OCI-LY1 (cell line): ENCODE results near the gene VWA1.

Experiments
- H2AFZ ChIP-seq: fragments of 200-600 bp; sonication (generic), shearing (Covaris generic); 2 replicates; pipeline ENCODE4 v1.6.0; 2014; ENCODE audit warnings: antibody characterized with exemption, mild to moderate bottlenecking, low read length
- H3F3A ChIP-seq: fragments of 200-600 bp; sonication (generic), shearing (Covaris generic); 2 replicates; pipeline ENCODE4 v1.6.0; 2014; ENCODE audit warnings: mild to moderate bottlenecking, antibody characterized with exemption, low read length, moderate library complexity; ENCODE audit not compliant: insufficient read depth
- H3K27ac ChIP-seq: fragments of 200-600 bp; sonication (generic); 2 replicates; pipeline ENCODE4 v1.5.1; 2014; ENCODE audit warnings: low read length, mixed run types, mild to moderate bottlenecking, low read depth; ENCODE audit not compliant: poor library complexity, severe bottlenecking
- H3K27me3 ChIP-seq: fragments of 200-600 bp; sonication (generic); 2 replicates; pipeline ENCODE4 v1.6.0; 2014; ENCODE audit warnings: antibody characterized with exemption, mild to moderate bottlenecking, low read length, moderate library complexity; ENCODE audit not compliant: insufficient read depth
- H3K36me3 ChIP-seq: fragments of 200-600 bp; sonication (generic); 2 replicates; pipeline ENCODE4 v1.6.1; 2014; ENCODE audit warnings: mild to moderate bottlenecking, antibody characterized with exemption, low read length, moderate library complexity, mixed read lengths; ENCODE audit not compliant: insufficient read depth
- H3K4me1 ChIP-seq: fragments of 200-600 bp; sonication (generic); 2 replicates; pipeline ENCODE4 v1.5.1; 2014; ENCODE audit warnings: mild to moderate bottlenecking, low read length, moderate library complexity; ENCODE audit not compliant: insufficient read depth, severe bottlenecking
- H3K4me2 ChIP-seq: fragments of 200-600 bp; sonication (generic), shearing (Covaris generic); 2 replicates; pipeline ENCODE4 v1.6.1; 2014; ENCODE audit warnings: low read length
- H3K4me3 ChIP-seq: fragments of 200-600 bp; sonication (generic); 2 replicates; pipeline ENCODE4 v1.5.1; 2014; ENCODE audit warnings: low read length, low read depth, mild to moderate bottlenecking, mixed read lengths; ENCODE audit not compliant: poor library complexity, severe bottlenecking
- H3K79me2 ChIP-seq: fragments of 200-600 bp; shearing (Covaris generic); 2 replicates; pipeline ENCODE4 v1.6.1; 2016; ENCODE audit warnings: mixed run types, low read length, mixed read lengths; ENCODE audit not compliant: insufficient read depth
- H3K9ac ChIP-seq: fragments of 200-600 bp; sonication (generic), shearing (Covaris generic); 2 replicates; pipeline ENCODE4 v1.6.1; 2014; ENCODE audit warnings: mild to moderate bottlenecking, low read length, mixed read lengths
- H3K9me2 ChIP-seq: fragments of 200-600 bp; sonication (generic), shearing (Covaris generic); 2 replicates; pipeline ENCODE4 v1.6.1; 2014; ENCODE audit warnings: low read depth, mild to moderate bottlenecking, low read length, mixed read lengths
- H3K9me3 ChIP-seq: fragments of 200-600 bp; shearing (Covaris generic); 2 replicates; pipeline ENCODE4 v1.6.1; 2014; ENCODE audit warnings: low read length, mixed read lengths
- H4K20me1 ChIP-seq: fragments of 200-600 bp; sonication (generic), shearing (Covaris generic); 2 replicates; pipeline ENCODE4 v1.6.0; 2016; ENCODE audit warnings: mild to moderate bottlenecking, low read length; ENCODE audit not compliant: insufficient read depth
- CTCF ChIP-seq: fragments of 200-600 bp; sonication (generic), shearing (Covaris generic); IDR thresholded peaks from 2 replicates; pipeline ENCODE4 v1.5.1; 2017; ENCODE audit warnings: mild to moderate bottlenecking, antibody characterized with exemption, low read length, moderate library complexity, mixed read lengths
- EZH2 ChIP-seq: fragments of 200-600 bp; sonication (generic), shearing (Covaris generic); IDR thresholded peaks from 2 replicates; pipeline ENCODE4 v1.8.0; 2017; ENCODE audit warnings: borderline replicate concordance, mixed run types, mild to moderate bottlenecking, antibody characterized with exemption, low read length, moderate library complexity, mixed read lengths

VWA1 gene

GRCh38 chr1:1388078-1388472 lies 47.4 kb upstream of the VWA1 start:
- H3K9me2 ChIP-seq: no peaks in the 10 kb centered on the region
- H3K4me2 ChIP-seq: no peak overlapping the region
- no peaks in the 10 kb centered on the region for H3K27me3 ChIP-seq
- H3F3A ChIP-seq: no peaks in the 10 kb centered on the region
- H3K9ac ChIP-seq: no peak overlapping the region
- peaks cover 87% of the 10 kb centered on the region for H3K36me3 ChIP-seq
- no peaks in the 10 kb centered on the region for H3K9me3 ChIP-seq
- no peaks in the 10 kb centered on the region for H3K79me2 ChIP-seq
- no peak overlapping the region for H3K4me3 ChIP-seq
- TF ChIP-seq CTCF (no peak), EZH2 (no peak)
- no peaks in the 10 kb centered on the region for H4K20me1 ChIP-seq
- no peak overlapping the region for H3K27ac ChIP-seq
- no peak overlapping the region for H2AFZ ChIP-seq
- H3K4me1 ChIP-seq: no peaks in the 10 kb centered on the region

GRCh38 chr1:1390675-1391074 lies 44.8 kb upstream of the VWA1 start:
- H3K79me2 ChIP-seq: no peaks in the 10 kb centered on the region

GRCh38 chr1:1391225-1391624 lies 44.3 kb upstream of the VWA1 start:
- Histone ChIP-seq H3K27me3 (no peaks in the 10 kb centered on the region), H3K9me3 (no peaks in the 10 kb centered on the region), H3K4me3 (no peak overlapping the region), H4K20me1 (no peaks in the 10 kb centered on the region), H3K27ac (no peak overlapping the region), H3K4me2 (no peak overlapping the region), H3F3A (no peaks in the 10 kb centered on the region), H3K9me2 (no peaks in the 10 kb centered on the region), H3K36me3 (peaks cover 97% of the 10 kb centered on the region), H2AFZ (no peak overlapping the region), H3K79me2 (no peaks in the 10 kb centered on the region), H3K4me1 (no peaks in the 10 kb centered on the region), H3K9ac (no peak overlapping the region)
- TF ChIP-seq EZH2: no peak
- TF ChIP-seq CTCF: no peak

More at GRCh38 chr1:1390675-1391074, 44.8 kb upstream of the VWA1 start:
- TF ChIP-seq CTCF (no peak), EZH2 (no peak)
- H3K4me3 ChIP-seq: no peak overlapping the region
- H3F3A ChIP-seq: no peaks in the 10 kb centered on the region
- no peak overlapping the region for H3K9ac ChIP-seq
- H3K27me3 ChIP-seq: no peaks in the 10 kb centered on the region
- H3K4me2 ChIP-seq: no peak overlapping the region
- no peaks in the 10 kb centered on the region for H4K20me1 ChIP-seq
- no peaks in the 10 kb centered on the region for H3K4me1 ChIP-seq
- no peaks in the 10 kb centered on the region for H3K9me3 ChIP-seq
- no peak overlapping the region for H2AFZ ChIP-seq
- peaks cover 98% of the 10 kb centered on the region for H3K36me3 ChIP-seq
- no peak overlapping the region for H3K27ac ChIP-seq
- no peaks in the 10 kb centered on the region for H3K9me2 ChIP-seq
